NCI-H460 (cell line): ENCODE results near the gene REXO1. TPM values are rescaled to one million over a fixed set of nuclear protein-coding genes. Genes with fewer than 3 reads are reported as not detected.
"Not testable (repeated sequence)": the region's sequence is repeated elsewhere in the genome, so short reads cannot be mapped to it uniquely, and the experiment has no call there.

Experiments used
- DNase-seq: peaks from one replicate; pipeline ENCODE4 v3.0.0-alpha.2; 2016; ENCODE audit warnings: low read depth; ENCODE audit errors: extremely low read depth
- polyA plus RNA-seq: library from polyadenylated mRNA; depleted of rRNA; stranded (reverse); fragments of >200 nt; gene quantifications from 2 replicates; pipeline ENCODE4 v1.2.3, GENCODE V29; 2014; cell fraction: nucleus; rRNA removed
- total RNA-seq: library from RNA; depleted of rRNA; stranded (reverse); fragments of >200 nt; shearing (Covaris generic); gene quantifications from 2 replicates; pipeline ENCODE4 v1.2.3, GENCODE V29; 2014; rRNA removed

The REXO1 gene
- 5.9 and 6.6 TPM in 2 replicates for total RNA-seq
- polyA plus RNA-seq = 11.0 and 17.0 TPM in 2 replicates

- peak; percentile 87 for DNase-seq
These were observed at the start of gene REXO1 for GRCh38 chr19:1848399-1849131. Gene REXO1, minus strand, starts transcription at chr19:1848483. Its CDS starts 125 bp downstream, at chr19:1848358.

- DNase-seq = no peak
These were observed 48.2 kb upstream of the REXO1 start for GRCh38 chr19:1896508-1896907.

- no peak for DNase-seq
These were observed 45.5 kb upstream of the REXO1 start for GRCh38 chr19:1893791-1894190.

DNA sequence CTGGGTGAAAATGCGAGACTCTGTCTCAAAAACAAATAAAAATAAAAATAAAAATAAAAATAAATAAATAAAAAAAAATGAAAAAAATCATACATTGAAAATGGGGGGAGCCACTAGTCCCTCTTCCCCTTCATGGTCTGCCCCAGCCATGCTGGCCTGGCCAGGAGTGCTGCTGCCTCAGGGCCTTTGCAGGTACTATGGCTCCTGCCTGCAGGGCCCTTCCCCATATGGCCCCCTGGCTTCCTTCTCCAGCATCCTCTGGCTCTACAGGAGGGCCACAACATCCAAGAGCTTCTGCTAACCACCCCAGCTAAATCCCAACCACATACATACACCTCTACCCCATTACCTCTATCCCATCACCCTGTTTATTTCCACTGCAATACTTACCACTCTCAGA, 41.6 kb upstream of the REXO1 start:
- no peak for DNase-seq

- no peak for DNase-seq
These were observed 40.1 kb upstream of the REXO1 start for GRCh38 chr19:1888385-1888784.

DNA sequence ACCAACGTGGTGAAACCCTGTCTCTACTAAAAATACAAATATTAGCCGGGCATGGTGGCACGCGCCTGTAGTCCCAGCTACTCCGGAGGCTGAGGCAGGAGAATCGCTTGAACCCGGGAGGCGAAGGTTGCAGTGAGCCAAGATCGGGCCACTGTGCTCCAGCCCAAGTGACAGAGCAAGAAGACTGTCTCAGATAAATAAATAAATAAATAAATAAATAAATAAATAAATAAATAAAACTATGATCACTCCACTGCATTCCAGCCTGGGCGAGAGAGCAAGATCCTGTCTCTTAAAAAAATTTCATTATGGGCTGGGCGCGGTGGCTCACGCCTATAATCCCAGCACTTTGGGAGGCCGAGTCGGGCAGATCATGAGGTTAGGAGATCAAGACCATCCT, 38.1 kb upstream of the REXO1 start:
- not testable (repeated sequence) for DNase-seq

- peak; percentile 84 for DNase-seq
These were observed 37.3 kb upstream of the REXO1 start, which contains the start of gene ABHD17A for GRCh38 chr19:1885398-1886119. Gene ABHD17A, minus strand, starts transcription at chr19:1885496. Its CDS starts 3,930 bp downstream, at chr19:1881566.

DNA sequence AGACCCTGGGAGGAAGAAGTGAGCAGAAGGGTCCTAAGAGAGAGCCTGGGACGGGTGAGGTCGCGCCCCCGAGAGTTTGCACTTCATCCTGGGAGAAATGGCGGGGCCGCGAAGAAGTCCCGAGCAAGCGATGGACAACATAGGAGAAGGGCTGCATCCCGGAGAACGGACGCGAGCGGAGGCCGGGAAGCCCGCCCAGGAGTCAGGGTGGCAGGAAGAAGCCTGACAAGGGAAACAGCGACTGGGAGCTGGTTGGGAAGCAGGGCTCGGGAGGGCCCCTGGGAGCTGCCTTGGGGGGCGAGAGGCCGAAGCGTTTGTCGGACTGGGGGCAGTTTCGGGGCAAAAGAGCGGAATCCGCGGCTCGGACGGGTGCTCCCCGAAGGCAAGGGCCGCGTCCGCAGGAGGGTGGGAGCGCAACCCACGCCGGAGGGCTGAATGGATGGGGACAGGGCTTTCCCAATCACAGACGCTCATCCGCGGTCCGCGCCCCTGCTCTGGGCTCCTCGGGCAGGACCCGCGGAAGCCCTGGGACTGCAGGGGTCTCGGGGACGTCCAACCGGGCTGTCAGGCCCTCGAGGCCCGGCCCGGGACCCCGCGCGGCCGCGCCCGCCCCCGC, 36.5 kb upstream of the REXO1 start:
- DNase-seq = no peak

GRCh38 chr19:1884291-1884718, 36.0 kb upstream of the REXO1 start:
- no peak for DNase-seq

- DNase-seq = no peak
These were observed 35.5 kb upstream of the REXO1 start for GRCh38 chr19:1883784-1884183.

GRCh38 chr19:1882786-1883692, 34.8 kb upstream of the REXO1 start:
- no peak for DNase-seq

GRCh38 chr19:1882089-1882785, 34.0 kb upstream of the REXO1 start:
- no peak for DNase-seq

DNA sequence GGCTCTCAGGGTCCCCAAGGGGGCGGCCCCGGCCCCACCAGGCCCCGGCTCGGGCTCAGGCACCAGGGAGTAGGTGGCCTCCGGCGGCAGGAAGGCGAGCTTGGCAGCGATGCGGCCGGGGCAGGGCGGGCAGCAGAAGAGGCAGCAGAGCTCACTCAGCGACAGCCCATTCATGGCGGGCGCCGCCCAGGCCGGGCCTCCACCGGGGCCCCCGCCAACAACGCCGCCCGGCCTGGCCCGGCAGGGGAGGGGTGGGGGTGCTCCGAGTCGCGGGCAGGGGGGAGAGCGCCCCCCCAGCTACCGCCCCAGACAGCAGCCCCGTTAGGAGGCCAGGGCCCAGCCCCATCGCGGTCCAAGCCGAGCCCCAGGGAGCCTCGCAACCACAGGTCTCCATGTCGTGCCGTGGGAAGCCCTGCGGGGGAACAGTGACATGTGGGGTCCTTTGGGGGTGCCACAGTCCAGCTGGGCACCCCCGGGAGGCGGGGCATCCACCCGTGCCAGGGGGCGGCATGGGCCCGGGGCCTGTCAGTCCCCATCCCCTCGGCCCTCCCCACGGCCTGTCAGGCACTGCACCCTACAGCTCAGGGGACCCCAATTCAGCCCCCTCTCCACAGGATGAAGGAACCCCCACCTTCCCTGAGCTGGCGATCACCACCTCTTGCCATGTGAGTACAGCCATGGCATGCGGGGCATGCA, 33.3 kb upstream of the REXO1 start:
- not testable (repeated sequence) for DNase-seq

DNA sequence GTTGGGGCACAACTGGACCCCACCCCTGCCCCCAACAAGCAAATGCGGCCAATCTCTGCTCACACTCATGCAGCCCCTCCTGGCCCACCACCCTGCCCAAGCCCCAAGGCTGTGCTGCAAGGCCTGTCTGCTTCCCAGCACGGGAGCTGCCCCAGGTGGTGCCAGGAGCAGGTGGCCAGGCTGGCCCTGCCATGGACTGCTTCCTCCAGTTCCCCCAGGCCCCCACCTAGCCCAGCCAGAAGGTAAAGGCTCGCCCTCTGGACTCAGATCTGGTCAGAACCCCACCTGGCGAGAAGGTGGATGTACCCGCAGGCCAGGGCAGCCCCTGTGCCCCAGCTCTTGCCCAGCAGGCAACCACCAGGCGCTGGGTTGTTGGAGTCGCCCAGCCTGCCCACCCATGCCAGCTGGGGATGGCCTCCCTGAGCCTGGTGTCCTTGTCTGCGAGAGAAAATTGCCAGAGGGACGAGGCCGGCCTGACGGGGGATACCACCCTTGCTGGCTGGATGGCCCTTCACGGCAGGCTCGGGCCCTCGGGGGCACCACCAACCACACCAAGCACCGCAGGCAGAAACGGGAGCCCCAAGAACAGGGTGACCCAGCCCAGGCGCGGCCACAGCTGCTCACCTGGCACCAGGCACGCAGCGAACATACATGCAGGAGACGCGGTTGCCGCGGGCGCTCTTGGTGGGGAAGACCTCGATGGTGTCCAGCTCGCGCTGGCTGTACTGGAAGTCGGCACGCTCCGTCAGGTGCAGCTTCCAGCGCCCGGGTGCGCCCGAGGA, 32.5 kb upstream of the REXO1 start:
- DNase-seq = no peak

DNA sequence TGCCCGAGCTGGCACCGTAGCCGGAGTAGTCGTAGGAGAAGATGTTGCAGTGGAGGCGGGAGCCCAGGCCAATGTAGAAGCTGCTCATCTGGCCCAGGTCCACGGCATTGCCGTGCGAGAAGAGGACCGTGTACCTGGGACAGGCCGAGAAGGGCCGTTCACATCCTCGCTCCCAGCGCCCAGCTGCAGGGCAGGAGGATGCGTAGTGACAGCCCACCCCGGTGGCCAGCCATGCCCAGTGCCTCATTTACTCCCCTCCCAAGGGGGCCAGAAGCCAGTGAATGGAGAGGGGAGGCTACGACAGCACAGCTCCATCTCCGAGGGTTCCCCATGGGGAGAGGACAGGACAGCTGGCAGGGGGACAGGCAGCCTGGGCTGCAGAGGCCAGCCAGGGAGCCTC, 31.7 kb upstream of the REXO1 start:
- DNase-seq = not testable (repeated sequence)

- DNase-seq = not testable (repeated sequence)
These were observed 30.3 kb upstream of the REXO1 start for GRCh38 chr19:1878583-1878982.

- not testable (repeated sequence) for DNase-seq
These were observed 29.0 kb upstream of the REXO1 start for GRCh38 chr19:1877280-1877660.
